HG03280 (cell line): ENCODE results near the gene CNOT4.
"Not testable (repeated sequence)": the region's sequence is repeated elsewhere in the genome, so short reads cannot be mapped to it uniquely, and the experiment has no call there.

Experiments used
- ATAC-seq: cut with Tn5 transposase; IDR thresholded peaks from one replicate; pipeline ENCODE4 v1.9.1; 2021; ENCODE audit warnings: mild to moderate bottlenecking, moderate library complexity; ENCODE audit not compliant: unreplicated experiment

The CNOT4 gene

DNA sequence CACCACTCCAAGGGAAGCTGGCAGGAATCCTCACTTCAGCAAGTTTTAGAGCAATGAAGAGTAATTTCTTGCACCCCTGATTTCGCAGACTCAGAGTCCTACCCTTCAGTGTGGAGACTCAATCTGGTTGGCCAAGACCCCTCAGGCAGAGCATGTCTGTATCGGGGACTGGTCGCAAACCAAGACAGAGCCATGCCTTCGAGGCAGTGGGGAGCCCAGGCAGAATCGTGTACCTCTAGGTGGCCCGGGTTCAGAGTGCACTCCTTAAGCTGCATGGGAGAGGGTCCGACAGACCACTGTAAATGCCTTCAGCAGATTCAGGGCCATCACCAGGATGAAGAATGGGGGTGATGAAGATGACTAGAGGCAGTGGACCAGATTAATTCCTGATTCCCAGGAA is 181.4 kb downstream of the CNOT4 start:
- ATAC-seq: no peak

- ATAC-seq: no peak
Measured at GRCh38 chr7:135328053-135328452, 181.8 kb downstream of the CNOT4 start.

GRCh38 chr7:135327458-135327857 is 182.4 kb downstream of the CNOT4 start:
- ATAC-seq: no peak

DNA sequence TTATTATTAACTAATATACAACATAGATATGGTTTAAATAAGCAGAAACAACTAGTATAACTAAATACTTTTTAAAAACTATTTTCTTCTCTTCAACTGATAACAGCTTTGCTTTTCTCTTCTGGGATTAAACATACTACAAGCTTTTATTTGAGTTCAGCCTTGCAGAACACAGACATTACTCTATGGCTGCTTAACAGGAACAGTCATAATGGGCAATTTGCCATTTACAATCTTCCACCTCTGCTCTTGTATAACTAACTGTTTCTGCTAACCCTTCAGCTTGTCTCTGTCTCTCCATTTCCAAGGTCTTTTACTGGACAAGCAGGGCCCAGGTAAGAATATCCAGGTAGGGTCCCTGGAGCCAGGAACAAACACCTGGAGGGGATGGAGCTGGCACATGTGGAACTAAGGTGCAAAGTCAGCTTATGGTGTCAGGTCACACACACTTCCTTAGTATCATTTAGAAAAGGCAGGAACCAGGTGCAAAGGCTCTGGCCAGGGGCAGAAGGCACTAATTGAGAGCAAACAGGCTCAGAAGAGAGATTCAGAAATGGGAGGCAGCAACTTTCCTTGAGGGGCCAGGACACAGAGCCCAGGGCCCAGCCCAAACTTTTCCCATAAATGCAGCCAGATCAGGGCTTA is 183.1 kb downstream of the CNOT4 start:
- ATAC-seq: no peak

- ATAC-seq: no peak
Measured at GRCh38 chr7:135322571-135323340, 187.1 kb downstream of the CNOT4 start.

DNA sequence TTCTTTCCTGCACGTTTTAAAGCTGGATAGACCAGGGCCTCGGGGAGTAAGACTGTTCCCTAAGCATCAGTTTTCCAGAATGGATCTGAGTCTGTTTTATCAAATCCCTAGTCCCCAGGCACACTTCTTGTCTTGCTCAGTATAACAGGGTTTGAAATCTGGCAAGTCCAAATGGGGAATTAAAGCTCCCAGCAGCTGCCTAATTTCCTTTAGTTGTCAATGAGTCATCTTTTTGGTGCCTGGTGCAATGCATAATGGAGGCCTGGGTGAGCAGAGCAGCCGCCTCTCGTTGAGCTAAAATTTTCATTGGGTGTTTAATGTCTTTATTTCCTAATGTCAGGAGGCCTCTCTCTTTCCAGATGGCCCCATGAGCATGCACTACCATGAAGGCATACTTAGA is 188.3 kb downstream of the CNOT4 start:
- ATAC-seq: no peak

- not testable (repeated sequence) for ATAC-seq
Measured at GRCh38 chr7:135320953-135321352, 188.9 kb downstream of the CNOT4 start.

DNA sequence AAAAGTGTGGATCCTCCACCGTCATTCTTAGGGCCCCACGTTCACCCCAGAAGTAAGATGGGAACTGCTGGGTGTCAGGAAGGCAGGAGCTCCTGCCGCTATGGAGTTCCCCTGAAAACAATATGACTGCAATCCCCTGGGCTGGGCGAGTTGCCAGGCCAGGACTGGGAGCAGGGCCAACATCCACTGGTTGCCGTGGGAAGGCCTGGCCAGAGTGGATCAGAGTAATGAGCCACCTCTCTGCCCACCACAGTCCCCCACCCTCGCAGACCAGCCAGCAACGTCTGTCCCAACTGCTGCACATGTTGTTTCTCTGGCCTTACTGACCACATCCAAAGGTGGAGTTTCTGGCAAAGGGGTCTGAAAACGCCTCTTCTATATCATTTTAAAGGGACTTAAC is 189.6 kb downstream of the CNOT4 start:
- ATAC-seq: no peak

DNA sequence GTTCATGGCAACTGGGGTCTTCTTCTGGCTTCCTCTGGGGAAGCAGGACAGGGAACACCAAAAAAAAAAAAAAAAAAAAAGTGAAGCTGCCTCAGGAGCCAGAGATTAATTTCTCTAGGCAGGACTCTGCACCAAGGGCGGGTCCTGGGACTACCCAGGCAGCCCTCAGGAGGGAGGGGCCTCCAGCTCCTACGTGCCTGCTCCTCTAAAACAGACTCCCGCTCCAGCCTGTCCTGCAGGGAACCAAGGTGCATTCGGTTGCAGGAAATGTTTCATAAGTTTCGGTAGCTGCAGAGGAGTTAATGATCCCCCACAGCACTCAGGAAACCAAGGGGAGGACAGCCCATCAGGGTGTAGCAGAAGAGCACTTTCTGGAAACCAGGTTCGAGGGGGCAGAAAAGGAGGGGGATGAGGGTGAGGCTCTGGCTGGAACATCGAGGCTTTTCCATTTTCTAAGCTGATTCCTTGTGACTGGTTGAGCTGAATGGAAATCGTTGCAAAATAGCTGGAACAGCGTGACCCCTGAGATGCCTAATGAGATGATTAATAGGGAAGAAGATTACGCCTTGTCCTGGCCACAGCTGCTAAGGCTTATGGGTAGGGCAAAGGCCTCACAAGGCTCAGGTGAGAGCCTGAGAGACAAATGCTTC is 192.1 kb downstream of the CNOT4 start:
- ATAC-seq: no peak

GRCh38 chr7:135316648-135317313 is 193.1 kb downstream of the CNOT4 start:
- no peak for ATAC-seq

- no peak for ATAC-seq
Measured at GRCh38 chr7:135313971-135314370, 195.9 kb downstream of the CNOT4 start.
